ENCODE results near the gene CD226. TPM values are rescaled to one million over a fixed set of nuclear protein-coding genes. Genes with fewer than 3 reads are reported as not detected.

CD226 gene
- polyA plus RNA-seq, 1 of the 3 experiments (the other 2 are of a cell fraction), result 0.56 TPM

GRCh38 chr18:69819460-69819859 lies 128.2 kb downstream of the CD226 start:
- ChIA-PET CTCF (no interaction called here), POLR2A (no interaction called here)
- no peaks in the 10 kb centered on the region for H3K79me2 ChIP-seq (ENCODE audit: insufficient read depth)
- H3K36me3 ChIP-seq (replicated peaks in 1 of 2; ENCODE audit: control insufficient read depth in 1 of 2, insufficient read depth in 2 of 2, low read length in 1 of 2), result peaks cover 0 to 3% of the 10 kb centered on the region in 2 experiments
- H3K27me3 ChIP-seq (ENCODE audit: insufficient read depth), result no peaks in the 10 kb centered on the region
- H4K20me1 ChIP-seq (ENCODE audit: insufficient read depth), result no peaks in the 10 kb centered on the region
- no peak overlapping the region for H3K9ac ChIP-seq
- 39% methylated on average over 2 of the region's 2 CpGs for WGBS (ENCODE audit: low lambda C conversion rate)
- H2AFZ ChIP-seq (ENCODE audit: low read depth), result no peak overlapping the region
- H3K9me2 ChIP-seq, result no peaks in the 10 kb centered on the region
- no peak overlapping the region for H3K27ac ChIP-seq (ENCODE audit: low read depth in 2 of 2, low read length in 1 of 2)
- no peak for TF ChIP-seq RCOR1 (IDR thresholded peaks at IDR 0.05; ENCODE audit: low read length)
- TF ChIP-seq EP300 (IDR thresholded peaks at IDR 0.05; ENCODE audit: borderline replicate concordance in 1 of 2, low read depth in 1 of 2, low read length in 1 of 2), result no peak
- no peak for TF ChIP-seq TCF12 (IDR thresholded peaks at IDR 0.05)
- no peak for TF ChIP-seq CHD2 (IDR thresholded peaks at IDR 0.05; ENCODE audit: low read length, partially characterized antibody)
- no peak for TF ChIP-seq FOSL2 (IDR thresholded peaks at IDR 0.05; ENCODE audit: borderline replicate concordance, low read depth)
- no peak for TF ChIP-seq MEF2A (IDR thresholded peaks at IDR 0.05; ENCODE audit: borderline replicate concordance, low read depth)
- no peak for TF ChIP-seq FOXM1 (IDR thresholded peaks at IDR 0.05; ENCODE audit: low read depth)
- no peak for TF ChIP-seq RAD21 (IDR thresholded peaks at IDR 0.05; ENCODE audit: low read length)
- TF ChIP-seq TAF1 (IDR thresholded peaks at IDR 0.05; ENCODE audit: borderline replicate concordance, low read depth, low read length), result no peak
- TF ChIP-seq EZH2phosphoT487 (IDR thresholded peaks at IDR 0.05; ENCODE audit: borderline replicate concordance, low read depth), result no peak
- TF ChIP-seq RXRA (IDR thresholded peaks at IDR 0.05; ENCODE audit: borderline replicate concordance, low read depth), result no peak
- no peak for TF ChIP-seq NRF1 (IDR thresholded peaks at IDR 0.05; ENCODE audit: low read depth, low read length)
- TF ChIP-seq, protein P1, sequence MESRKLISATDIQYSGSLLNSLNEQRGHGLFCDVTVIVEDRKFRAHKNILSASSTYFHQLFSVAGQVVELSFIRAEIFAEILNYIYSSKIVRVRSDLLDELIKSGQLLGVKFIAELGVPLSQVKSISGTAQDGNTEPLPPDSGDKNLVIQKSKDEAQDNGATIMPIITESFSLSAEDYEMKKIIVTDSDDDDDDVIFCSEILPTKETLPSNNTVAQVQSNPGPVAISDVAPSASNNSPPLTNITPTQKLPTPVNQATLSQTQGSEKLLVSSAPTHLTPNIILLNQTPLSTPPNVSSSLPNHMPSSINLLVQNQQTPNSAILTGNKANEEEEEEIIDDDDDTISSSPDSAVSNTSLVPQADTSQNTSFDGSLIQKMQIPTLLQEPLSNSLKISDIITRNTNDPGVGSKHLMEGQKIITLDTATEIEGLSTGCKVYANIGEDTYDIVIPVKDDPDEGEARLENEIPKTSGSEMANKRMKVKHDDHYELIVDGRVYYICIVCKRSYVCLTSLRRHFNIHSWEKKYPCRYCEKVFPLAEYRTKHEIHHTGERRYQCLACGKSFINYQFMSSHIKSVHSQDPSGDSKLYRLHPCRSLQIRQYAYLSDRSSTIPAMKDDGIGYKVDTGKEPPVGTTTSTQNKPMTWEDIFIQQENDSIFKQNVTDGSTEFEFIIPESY (IDR thresholded peaks at IDR 0.05; ENCODE audit: borderline replicate concordance, low read depth), result no peak
- TF ChIP-seq, protein P2, sequence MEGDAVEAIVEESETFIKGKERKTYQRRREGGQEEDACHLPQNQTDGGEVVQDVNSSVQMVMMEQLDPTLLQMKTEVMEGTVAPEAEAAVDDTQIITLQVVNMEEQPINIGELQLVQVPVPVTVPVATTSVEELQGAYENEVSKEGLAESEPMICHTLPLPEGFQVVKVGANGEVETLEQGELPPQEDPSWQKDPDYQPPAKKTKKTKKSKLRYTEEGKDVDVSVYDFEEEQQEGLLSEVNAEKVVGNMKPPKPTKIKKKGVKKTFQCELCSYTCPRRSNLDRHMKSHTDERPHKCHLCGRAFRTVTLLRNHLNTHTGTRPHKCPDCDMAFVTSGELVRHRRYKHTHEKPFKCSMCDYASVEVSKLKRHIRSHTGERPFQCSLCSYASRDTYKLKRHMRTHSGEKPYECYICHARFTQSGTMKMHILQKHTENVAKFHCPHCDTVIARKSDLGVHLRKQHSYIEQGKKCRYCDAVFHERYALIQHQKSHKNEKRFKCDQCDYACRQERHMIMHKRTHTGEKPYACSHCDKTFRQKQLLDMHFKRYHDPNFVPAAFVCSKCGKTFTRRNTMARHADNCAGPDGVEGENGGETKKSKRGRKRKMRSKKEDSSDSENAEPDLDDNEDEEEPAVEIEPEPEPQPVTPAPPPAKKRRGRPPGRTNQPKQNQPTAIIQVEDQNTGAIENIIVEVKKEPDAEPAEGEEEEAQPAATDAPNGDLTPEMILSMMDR (IDR thresholded peaks at IDR 0.05), result no peak
- TF ChIP-seq, protein P3, sequence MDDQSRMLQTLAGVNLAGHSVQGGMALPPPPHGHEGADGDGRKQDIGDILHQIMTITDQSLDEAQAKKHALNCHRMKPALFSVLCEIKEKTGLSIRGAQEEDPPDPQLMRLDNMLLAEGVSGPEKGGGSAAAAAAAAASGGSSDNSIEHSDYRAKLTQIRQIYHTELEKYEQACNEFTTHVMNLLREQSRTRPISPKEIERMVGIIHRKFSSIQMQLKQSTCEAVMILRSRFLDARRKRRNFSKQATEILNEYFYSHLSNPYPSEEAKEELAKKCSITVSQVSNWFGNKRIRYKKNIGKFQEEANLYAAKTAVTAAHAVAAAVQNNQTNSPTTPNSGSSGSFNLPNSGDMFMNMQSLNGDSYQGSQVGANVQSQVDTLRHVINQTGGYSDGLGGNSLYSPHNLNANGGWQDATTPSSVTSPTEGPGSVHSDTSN (IDR thresholded peaks at IDR 0.05), result no peak
- TF ChIP-seq, protein P4, sequence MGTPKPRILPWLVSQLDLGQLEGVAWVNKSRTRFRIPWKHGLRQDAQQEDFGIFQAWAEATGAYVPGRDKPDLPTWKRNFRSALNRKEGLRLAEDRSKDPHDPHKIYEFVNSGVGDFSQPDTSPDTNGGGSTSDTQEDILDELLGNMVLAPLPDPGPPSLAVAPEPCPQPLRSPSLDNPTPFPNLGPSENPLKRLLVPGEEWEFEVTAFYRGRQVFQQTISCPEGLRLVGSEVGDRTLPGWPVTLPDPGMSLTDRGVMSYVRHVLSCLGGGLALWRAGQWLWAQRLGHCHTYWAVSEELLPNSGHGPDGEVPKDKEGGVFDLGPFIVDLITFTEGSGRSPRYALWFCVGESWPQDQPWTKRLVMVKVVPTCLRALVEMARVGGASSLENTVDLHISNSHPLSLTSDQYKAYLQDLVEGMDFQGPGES (IDR thresholded peaks at IDR 0.05; ENCODE audit: low read depth, low read length), result no peak
- TF ChIP-seq ELF1 (IDR thresholded peaks at IDR 0.05), result no peak
- no peak overlapping the region for H3K4me2 ChIP-seq
- DNase-seq, result no peak
- H3K4me1 ChIP-seq (ENCODE audit: control insufficient read depth in 1 of 2, insufficient read depth in 2 of 2, low read depth in 1 of 2, low read length in 1 of 2), result no peaks in the 10 kb centered on the region
- H3K9me3 ChIP-seq, result no peaks in the 10 kb centered on the region; the same call in 1 of the 2 replicates
- H3F3A ChIP-seq (replicated peaks; ENCODE audit: insufficient read depth), result peaks cover 6% of the 10 kb centered on the region
- no peak overlapping the region for H3K4me3 ChIP-seq (ENCODE audit: low read depth in 2 of 2, low read length in 1 of 2)
